Adrenal gland (tissue), 12 donors: ENCODE data around the gene AKR1C3. TPM values are rescaled to one million over a fixed set of nuclear protein-coding genes. Genes with fewer than 3 reads are reported as not detected.

ENCODE experiments used
- DNase-seq, 7 donors: peaks; one replicate each; pipeline ENCODE4 v3.0.0-alpha.2; 2019 to 2020
- H3K27ac ChIP-seq, 5 donors: fragments of 200-600 bp; sonication (generic) in 4 of 5; 1 replicate in 3 of 5; 2 replicates in 2 of 5; pipeline versions ENCODE4 v1.5.1 to v1.8.0; 2016 to 2020; ENCODE audit warnings: mild to moderate bottlenecking in 1 of 5
- H3K27me3 ChIP-seq: fragments of 200-600 bp; 2 replicates; pipeline ENCODE4 v1.8.0; 2021
- H3K36me3 ChIP-seq, 2 donors: fragments of 200-600 bp; replicated peaks in 1 of 2; 1 replicate in 1 of 2; 2 replicates in 1 of 2; pipeline versions ENCODE4 v1.5.1 to v1.8.0; 2018 to 2022
- H3K4me1 ChIP-seq, 2 donors: fragments of 200-600 bp; replicated peaks in 1 of 2; 1 replicate in 1 of 2; 2 replicates in 1 of 2; pipeline versions ENCODE4 v1.5.1 to v1.8.0; 2018 to 2021
- H3K4me3 ChIP-seq, 4 donors: fragments of 200-600 bp; sonication (generic) in 3 of 4; one replicate each; pipeline ENCODE4 v1.5.1; 2016 to 2018
- H3K9me3 ChIP-seq, 3 donors: fragments of 200-600 bp; sonication (generic) in 1 of 3; replicated peaks in 1 of 3; 1 replicate in 2 of 3; 2 replicates in 1 of 3; pipeline versions ENCODE4 v1.5.1 to v1.8.0; 2016 to 2021
- CTCF ChIP-seq, 6 experiments: fragments of 450-650 bp in 4 of 6; fragments of 200-600 bp in 2 of 6; sonication (generic) in 1 of 6; IDR thresholded peaks; 1 replicate in 5 of 6; 2 replicates in 1 of 6; pipeline versions ENCODE4 v1.5.1 to v1.8.0; 2016 to 2021; ENCODE audit warnings: antibody characterized with exemption in 6 of 6, mild to moderate bottlenecking in 2 of 6, moderate library complexity in 1 of 6
- POLR2A ChIP-seq, 2 donors: fragments of 450-650 bp; IDR thresholded peaks; one replicate each; pipeline ENCODE4 v1.6.1; 2017; ENCODE audit warnings: antibody characterized with exemption in 2 of 2, mild to moderate bottlenecking in 2 of 2, moderate library complexity in 1 of 2
- WGBS, 4 donors: extraction: QIAGEN DNeasy Blood & Tissue Kit in 2 of 4; methylation state at CpG; one replicate each; pipeline versions ENCODE4 v1.1.5 to v1.1.7; 2013 to 2017; 5-methylcytosine and 5-hydroxymethylcytosine counted together
- intact Hi-C, 2 donors: fragments of 100-400 bp; cut with DNase I; formaldehyde crosslinking; loops; one replicate each; pipeline versions ENCODE4 v1.14.1 to v1.15.0; 2022 to 2023
- polyA plus RNA-seq, 3 donors: library from polyadenylated mRNA; stranded (reverse); fragments of 200-250 nt in 2 of 3; fragments of 350-450 nt in 1 of 3; fragmentation: Illumina TruSeq in 1 of 3; extraction: RNeasy Lipid Tissue Mini Kit (QIAGEN cat#74804) in 1 of 3; gene quantifications; one replicate each; pipeline ENCODE4 v1.2.3, GENCODE V29; 2013 to 2014
- total RNA-seq, 9 donors: library from RNA; depleted of rRNA in 4 of 9; stranded (reverse); fragments of >200 nt in 4 of 9; fragments of 120-200 nt in 1 of 9; fragmentation: NEBNext Ultra II Directional in 1 of 9; extraction: Animal tissue kit (Norgen Biotek cat#: 25700) in 1 of 9; gene quantifications; one replicate each; pipeline versions ENCODE4 v1.1.0 to v1.2.4, GENCODE V29; 2013 to 2023
- donor health status: healthy with polysubstance abuse.
- donor health status: Bipolar disorder and iron deficiency.
- donor health status: DM: yes; HTN: yes; CAD: no.
- donor health status: DM: no; HTN: no; CAD: no.
- donor health status: DM: no; HTN: no; CAD: no.
- donor health status: DM: yes; HTN: yes; CAD: no.

The AKR1C3 gene
- total and polyA plus RNA-seq, 12 donors = 0.67 to 74.8 (median 45.2) TPM

GRCh38 chr10:5147255-5147980 lies 53.2 kb downstream of the AKR1C3 start:
- Histone ChIP-seq H3K4me3 (no peak overlapping the region), H3K9me3 (no peaks in the 10 kb centered on the region), H3K4me1 (no peaks in the 10 kb centered on the region), H3K27ac (no peak overlapping the region), H3K27me3 (no peaks in the 10 kb centered on the region), H3K36me3 (no peaks in the 10 kb centered on the region)
- TF ChIP-seq CTCF (IDR thresholded peaks at IDR 0.05) (no peak), POLR2A (IDR thresholded peaks at IDR 0.05) (no peak)
- intact Hi-C loops = no loop called here
- 66 to 78% (median 73%) methylated on average over 5 of the region's 5 CpGs for WGBS, 4 donors
- DNase-seq = no peak

- Histone ChIP-seq H3K9me3 (no peaks in the 10 kb centered on the region), H3K4me3 (no peak overlapping the region), H3K4me1 (no peaks in the 10 kb centered on the region), H3K36me3 (no peaks in the 10 kb centered on the region), H3K27ac (no peak overlapping the region), H3K27me3 (no peaks in the 10 kb centered on the region)
- TF ChIP-seq POLR2A (IDR thresholded peaks at IDR 0.05) (no peak), CTCF (IDR thresholded peaks at IDR 0.05) (no peak)
- 54 to 57% (median 55%) methylated on average over 3 of the region's 3 CpGs for WGBS, 4 donors
- no peak for DNase-seq
- intact Hi-C loops = no loop called here
Measured at GRCh38 chr10:5147981-5148677, 53.9 kb downstream of the AKR1C3 start.

GRCh38 chr10:5148678-5149032 lies 54.4 kb downstream of the AKR1C3 start:
- WGBS, 4 donors = 32 to 53% (median 44%) methylated on average over 1 of the region's 1 CpG
- Histone ChIP-seq H3K4me1 (no peaks in the 10 kb centered on the region), H3K4me3 (no peak overlapping the region), H3K27me3 (no peaks in the 10 kb centered on the region), H3K9me3 (no peaks in the 10 kb centered on the region), H3K27ac (no peak overlapping the region), H3K36me3 (no peaks in the 10 kb centered on the region)
- TF ChIP-seq POLR2A (IDR thresholded peaks at IDR 0.05) (no peak), CTCF (IDR thresholded peaks at IDR 0.05) (no peak)
- DNase-seq = no peak
- intact Hi-C loops = no loop called here

DNA sequence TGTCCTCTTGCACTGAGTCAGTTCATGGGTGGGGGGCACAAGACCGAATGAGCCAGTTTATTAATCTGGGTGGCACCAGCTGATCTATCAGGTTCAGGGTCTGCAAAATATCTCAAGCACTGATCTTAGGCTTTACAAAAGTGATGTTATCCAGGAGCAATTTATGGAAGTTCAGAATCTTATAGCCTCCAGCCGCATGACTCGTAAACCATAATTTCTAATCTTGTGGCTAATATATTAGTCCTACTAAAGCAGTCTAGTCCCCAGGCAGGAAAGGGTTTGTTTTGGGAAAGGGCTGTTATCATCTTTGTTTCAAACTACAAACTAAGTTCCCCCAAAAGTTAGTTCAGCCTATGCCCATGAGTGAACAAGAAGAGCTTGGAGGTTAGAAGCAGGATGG lies 56.9 kb downstream of the AKR1C3 start:
- 82 to 91% (median 86%) methylated on average over 3 of the region's 3 CpGs for WGBS, 4 donors
- TF ChIP-seq CTCF (IDR thresholded peaks at IDR 0.05) (no peak), POLR2A (IDR thresholded peaks at IDR 0.05) (no peak)
- no peak for DNase-seq
- intact Hi-C loops = no loop called here
- no peak overlapping the region for H3K27ac ChIP-seq
- H3K9me3 ChIP-seq = no peaks in the 10 kb centered on the region
- H3K4me3 ChIP-seq = no peak overlapping the region
- no peaks in the 10 kb centered on the region for H3K27me3 ChIP-seq
- H3K4me1 ChIP-seq = no peaks in the 10 kb centered on the region
- no peaks in the 10 kb centered on the region for H3K36me3 ChIP-seq
